Gastroesophageal sphincter (tissue), 3 donors: ENCODE results near the gene LRRC3C.
A peak's percentile ranks its signal among the peaks of the same experiment; 100 is the strongest.

ENCODE experiments used
- POLR2A ChIP-seq, 2 donors: fragments of 450-650 bp; IDR thresholded peaks; one replicate each; pipeline ENCODE4 v1.6.1; 2017; ENCODE audit warnings: antibody characterized with exemption in 2 of 2, mild to moderate bottlenecking in 2 of 2, moderate library complexity in 1 of 2
- POLR2AphosphoS5 ChIP-seq: sonication (generic); formaldehyde crosslinking; IDR thresholded peaks from one replicate; pipeline ENCODE4 v1.6.1; 2017; ENCODE audit warnings: antibody characterized with exemption
- TF ChIP-seq, protein P1 (sequence below), 4 experiments: fragments of 200-600 bp in 2 of 4; fragments of 450-650 bp in 2 of 4; sonication (generic) in 1 of 4; IDR thresholded peaks; one replicate each; pipeline ENCODE4 v1.5.1; 2017 to 2019; ENCODE audit warnings: antibody characterized with exemption in 4 of 4, mild to moderate bottlenecking in 2 of 4, moderate library complexity in 2 of 4

DNA sequence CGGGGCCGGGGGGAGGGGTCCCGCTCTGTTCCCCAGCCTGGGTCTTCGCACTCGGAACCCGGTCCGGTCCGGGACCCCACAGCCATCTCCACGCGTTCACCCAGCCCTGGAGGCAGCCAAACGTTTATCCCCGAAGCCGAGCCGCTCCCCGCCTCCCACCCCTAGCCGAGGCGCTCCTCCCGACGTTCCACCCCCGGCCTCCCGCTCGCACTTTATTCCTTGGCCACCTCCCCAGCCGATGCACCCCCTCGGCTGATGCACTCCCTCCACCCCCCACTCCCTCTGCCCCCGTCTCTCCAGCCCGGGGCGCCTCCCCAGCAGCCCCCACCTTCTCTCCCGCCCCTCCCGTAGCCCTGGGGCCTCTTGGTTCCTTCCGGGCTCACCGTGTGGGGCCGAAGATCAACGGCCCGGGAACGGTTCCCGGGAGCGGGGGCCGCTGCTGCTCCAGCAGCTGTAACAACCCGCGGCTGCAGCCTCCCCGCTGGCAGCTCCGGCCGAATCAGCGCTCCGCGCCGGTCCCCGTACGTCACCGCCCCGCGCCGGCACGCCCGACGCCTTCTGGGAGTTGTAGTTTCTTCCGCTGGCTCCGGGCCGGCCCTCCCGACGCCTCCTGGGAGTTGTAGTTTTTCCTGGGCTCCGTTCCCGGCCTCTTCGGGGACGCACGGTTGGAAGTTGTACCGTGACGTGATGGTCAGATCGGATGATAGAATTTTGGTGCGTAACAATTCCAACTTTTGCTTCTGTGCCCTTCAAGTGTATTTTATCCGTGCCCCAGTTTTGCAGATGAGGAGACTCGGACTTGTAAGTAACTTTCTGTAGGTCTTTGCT, at the start of gene LRRC3C, which contains the start of gene ORMDL3:
- TF ChIP-seq, protein P1, sequence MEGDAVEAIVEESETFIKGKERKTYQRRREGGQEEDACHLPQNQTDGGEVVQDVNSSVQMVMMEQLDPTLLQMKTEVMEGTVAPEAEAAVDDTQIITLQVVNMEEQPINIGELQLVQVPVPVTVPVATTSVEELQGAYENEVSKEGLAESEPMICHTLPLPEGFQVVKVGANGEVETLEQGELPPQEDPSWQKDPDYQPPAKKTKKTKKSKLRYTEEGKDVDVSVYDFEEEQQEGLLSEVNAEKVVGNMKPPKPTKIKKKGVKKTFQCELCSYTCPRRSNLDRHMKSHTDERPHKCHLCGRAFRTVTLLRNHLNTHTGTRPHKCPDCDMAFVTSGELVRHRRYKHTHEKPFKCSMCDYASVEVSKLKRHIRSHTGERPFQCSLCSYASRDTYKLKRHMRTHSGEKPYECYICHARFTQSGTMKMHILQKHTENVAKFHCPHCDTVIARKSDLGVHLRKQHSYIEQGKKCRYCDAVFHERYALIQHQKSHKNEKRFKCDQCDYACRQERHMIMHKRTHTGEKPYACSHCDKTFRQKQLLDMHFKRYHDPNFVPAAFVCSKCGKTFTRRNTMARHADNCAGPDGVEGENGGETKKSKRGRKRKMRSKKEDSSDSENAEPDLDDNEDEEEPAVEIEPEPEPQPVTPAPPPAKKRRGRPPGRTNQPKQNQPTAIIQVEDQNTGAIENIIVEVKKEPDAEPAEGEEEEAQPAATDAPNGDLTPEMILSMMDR (IDR thresholded peaks at IDR 0.05), result peak in 2 of 4 experiments; percentile 0 to 7
- peak; percentile 68 to 69 for TF ChIP-seq POLR2A (IDR thresholded peaks at IDR 0.05)
- TF ChIP-seq POLR2AphosphoS5, result peak; percentile 86
